HepG2 (cell line): ENCODE measurements around the gene PRKAR1B. TPM values are rescaled to one million over a fixed set of nuclear protein-coding genes. Genes with fewer than 3 reads are reported as not detected.

Experiments
- CEBPG ChIP-seq: IDR thresholded peaks from 2 replicates; pipeline ENCODE4 v1.6.1; 2016
- ELK4 ChIP-seq: sonication (generic); formaldehyde crosslinking; IDR thresholded peaks from 2 replicates; pipeline ENCODE4 v1.9.0; 2021; ENCODE audit warnings: missing genetic modification reagents, borderline replicate concordance
- EP300 ChIP-seq, 3 experiments: sonication (generic) in 1 of 3; formaldehyde crosslinking in 1 of 3; IDR thresholded peaks; 2 replicates each; pipeline versions ENCODE4 v1.5.1 to v1.6.1; 2011 to 2020; ENCODE audit warnings: low read depth in 2 of 3, low read length in 2 of 3, borderline replicate concordance in 1 of 3, improper control_type of control experiment in 1 of 3, mild to moderate bottlenecking in 1 of 3, missing genetic modification reagents in 1 of 3, moderate library complexity in 1 of 3
- KDM6A ChIP-seq: IDR thresholded peaks from 2 replicates; pipeline ENCODE4 v1.6.1; 2016; ENCODE audit warnings: low read depth
- KLF13 ChIP-seq: sonication (generic); formaldehyde crosslinking; IDR thresholded peaks from 2 replicates; pipeline ENCODE4 v1.4.0; 2020; ENCODE audit warnings: mild to moderate bottlenecking, missing genetic modification reagents
- KLF9 ChIP-seq: IDR thresholded peaks from 2 replicates; pipeline ENCODE4 v1.6.1; 2016; ENCODE audit warnings: low read depth
- MYC ChIP-seq: sonication (generic); formaldehyde crosslinking; IDR thresholded peaks from 2 replicates; pipeline ENCODE4 v1.9.0; 2021; ENCODE audit warnings: missing genetic modification reagents, borderline replicate concordance
- RXRA ChIP-seq: sonication (generic); formaldehyde crosslinking; IDR thresholded peaks from 2 replicates; pipeline ENCODE4 v1.5.1; 2020; ENCODE audit warnings: missing genetic modification reagents
- RXRB ChIP-seq: IDR thresholded peaks from 2 replicates; pipeline ENCODE4 v1.6.1; 2016; ENCODE audit warnings: borderline replicate concordance, missing genetic modification reagents, missing compliant biosample characterization
- TARDBP ChIP-seq: sonication (generic); formaldehyde crosslinking; IDR thresholded peaks from 2 replicates; pipeline ENCODE4 v1.8.0; 2022; ENCODE audit warnings: mild to moderate bottlenecking, missing genetic modification reagents
- YEATS4 ChIP-seq: sonication (generic); formaldehyde crosslinking; IDR thresholded peaks from 2 replicates; pipeline ENCODE4 v1.4.0; 2020; ENCODE audit warnings: missing genetic modification reagents, borderline replicate concordance
- ZBTB7B ChIP-seq: sonication (generic); formaldehyde crosslinking; IDR thresholded peaks from 2 replicates; pipeline ENCODE4 v1.4.0; 2020; ENCODE audit warnings: missing genetic modification reagents
- ZNF280D ChIP-seq: sonication (generic); formaldehyde crosslinking; IDR thresholded peaks from 2 replicates; pipeline ENCODE4 v1.5.1; 2020; ENCODE audit warnings: mild to moderate bottlenecking, missing genetic modification reagents
- ZNF460 ChIP-seq: sonication (generic); formaldehyde crosslinking; IDR thresholded peaks from 2 replicates; pipeline ENCODE4 v1.5.1; 2020; ENCODE audit warnings: missing genetic modification reagents, mild to moderate bottlenecking, borderline replicate concordance
- ZNF557 ChIP-seq: sonication (generic); formaldehyde crosslinking; IDR thresholded peaks from 2 replicates; pipeline ENCODE4 v1.4.0; 2020; ENCODE audit warnings: missing genetic modification reagents
- ZNF563 ChIP-seq: sonication (generic); formaldehyde crosslinking; IDR thresholded peaks from 2 replicates; pipeline ENCODE4 v1.8.0; 2022; ENCODE audit warnings: mild to moderate bottlenecking, moderate library complexity, missing genetic modification reagents
- ZNF619 ChIP-seq: sonication (generic); formaldehyde crosslinking; IDR thresholded peaks from 2 replicates; pipeline ENCODE4 v1.4.0; 2020; ENCODE audit warnings: mild to moderate bottlenecking, missing genetic modification reagents
- ZNF639 ChIP-seq: conservative IDR thresholded peaks from 2 replicates; pipeline ENCODE4 v1.6.1; 2018; ENCODE audit warnings: missing genetic modification reagents
- ZNF749 ChIP-seq: sonication (generic); formaldehyde crosslinking; IDR thresholded peaks from 2 replicates; pipeline ENCODE4 v1.8.0; 2022; ENCODE audit warnings: mild to moderate bottlenecking, missing genetic modification reagents, moderate library complexity, borderline replicate concordance
- ZNF777 ChIP-seq: sonication (generic); formaldehyde crosslinking; IDR thresholded peaks from 2 replicates; pipeline ENCODE4 v1.4.0; 2020; ENCODE audit warnings: missing genetic modification reagents
- ZUFSP ChIP-seq: sonication (generic); formaldehyde crosslinking; IDR thresholded peaks from 2 replicates; pipeline ENCODE4 v1.9.0; 2021; ENCODE audit warnings: missing genetic modification reagents, mild to moderate bottlenecking, borderline replicate concordance
- polyA plus RNA-seq, 8 experiments: library from polyadenylated mRNA; depleted of rRNA in 3 of 8; stranded (reverse) in 7 of 8; unstranded in 1 of 8; fragments of >200 nt; fragmentation: Illumina TruSeq in 4 of 8; extraction: Trizol in 4 of 8; gene quantifications; 2 replicates each; pipeline versions ENCODE4 v1.2.1 to v1.2.3, GENCODE V29; 2011 to 2016; ENCODE audit warnings: low read depth in 4 of 8, missing spikeins in 1 of 8, mixed read lengths in 1 of 8; ENCODE audit not compliant: insufficient read depth in 1 of 8
- total RNA-seq, 5 experiments: library from RNA; depleted of rRNA; stranded (reverse); fragments of >200 nt; fragmentation: Illumina TruSeq; extraction: Trizol; gene quantifications; 2 replicates each; pipeline ENCODE4 v1.2.3, GENCODE V29; 2016; ENCODE audit warnings: low read depth in 1 of 5

The PRKAR1B gene
- total and polyA plus RNA-seq, 2 of the 13 experiments (the other 11 are each of a cell fraction or from before 2014, with no cell fraction given): 7.9 to 28.2 TPM

GRCh38 chr7:538764-539685 is 188.1 kb downstream of the PRKAR1B start (continued):
- TF ChIP-seq ZNF563 (0 out of 2 replicates have a peak, but pooled peaks have one; percentile 41), ZNF749 (CRISPR knock-in tag) (peak; percentile 61; the same call in 1 of the 2 replicates), ZNF557 (CRISPR knock-in tag) (no peak), ZNF777 (CRISPR knock-in tag) (peak; percentile 49; the same call in 1 of the 2 replicates), ZUFSP (no peak), ZNF639 (no peak), YEATS4 (0 out of 2 replicates have a peak, but pooled peaks have one; percentile 18), ZBTB7B (0 out of 2 replicates have a peak, but pooled peaks have one; percentile 9), EP300 (IDR thresholded peaks at IDR 0.05; ENCODE audit: low read depth in 2 of 2, low read length in 2 of 2) (no peak), EP300 (CRISPR knock-in tag; IDR thresholded peaks at IDR 0.05; ENCODE audit: borderline replicate concordance) (no peak), CEBPG (CRISPR knock-in tag) (0 out of 2 replicates have a peak, but pooled peaks have one; percentile 23), MYC (CRISPR knock-in tag) (peak; percentile 56; the same call in 1 of the 2 replicates), ELK4 (CRISPR knock-in tag) (no peak), RXRB (CRISPR knock-in tag) (no peak), ZNF460 (CRISPR knock-in tag) (no peak), KDM6A (no peak), KLF13 (CRISPR knock-in tag) (0 out of 2 replicates have a peak, but pooled peaks have one; percentile 18), RXRA (no peak; the same call in 1 of the 2 replicates), ZNF280D (no peak), KLF9 (CRISPR knock-in tag) (no peak), ZNF619 (0 out of 2 replicates have a peak, but pooled peaks have one; percentile 22), TARDBP (no peak)
